Epithelial cell of proximal tubule (primary cell): ENCODE results near the gene CDC42BPA. TPM values are rescaled to one million over a fixed set of nuclear protein-coding genes. Genes with fewer than 3 reads are reported as not detected.

Source experiments
- DNase-seq: peaks from one replicate; pipeline ENCODE4 v3.0.0-alpha.2; 2011; ENCODE audit warnings: low read depth
- H3K4me3 ChIP-seq: 2 replicates; pipeline ENCODE4 v1.5.1; 2011; ENCODE audit warnings: low read depth, mild to moderate bottlenecking, low read length
- CTCF ChIP-seq: conservative IDR thresholded peaks from 2 replicates; pipeline ENCODE4 v1.5.1; 2012; ENCODE audit warnings: low read depth, mild to moderate bottlenecking, low read length
- total RNA-seq: library from RNA; depleted of rRNA; stranded (reverse); fragments of >200 nt; gene quantifications from 2 replicates; pipeline ENCODE4 v1.2.3, GENCODE V29; 2015

CDC42BPA gene
- total RNA-seq, 1 donor from 2014 or later, result 15.6 TPM

DNA sequence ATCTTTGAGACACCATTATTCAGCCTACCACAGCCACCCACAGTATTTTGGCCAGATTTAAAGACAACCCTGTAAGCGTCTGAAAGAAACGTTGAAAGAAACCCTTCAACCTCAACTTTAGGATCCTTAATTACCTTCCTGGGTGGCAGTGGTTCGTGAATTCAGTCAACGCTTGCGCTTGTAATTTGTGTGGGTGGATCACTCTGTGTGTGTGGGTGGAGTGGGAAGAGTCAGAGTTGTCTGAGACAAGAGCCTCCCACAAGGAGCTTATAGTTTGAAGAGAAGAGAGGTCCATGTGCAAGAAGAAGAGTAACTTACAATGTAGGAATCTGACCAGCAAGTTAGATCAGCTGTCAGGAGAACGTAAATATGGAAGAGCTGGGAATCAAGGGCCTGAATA lies 369.8 kb downstream of the CDC42BPA start:
- no peak overlapping the region for H3K4me3 ChIP-seq
- DNase-seq, result no peak
- no peak for TF ChIP-seq CTCF

GRCh38 chr1:226948051-226948450 lies 370.2 kb downstream of the CDC42BPA start:
- no peak overlapping the region for H3K4me3 ChIP-seq
- no peak for TF ChIP-seq CTCF
- no peak for DNase-seq

DNA sequence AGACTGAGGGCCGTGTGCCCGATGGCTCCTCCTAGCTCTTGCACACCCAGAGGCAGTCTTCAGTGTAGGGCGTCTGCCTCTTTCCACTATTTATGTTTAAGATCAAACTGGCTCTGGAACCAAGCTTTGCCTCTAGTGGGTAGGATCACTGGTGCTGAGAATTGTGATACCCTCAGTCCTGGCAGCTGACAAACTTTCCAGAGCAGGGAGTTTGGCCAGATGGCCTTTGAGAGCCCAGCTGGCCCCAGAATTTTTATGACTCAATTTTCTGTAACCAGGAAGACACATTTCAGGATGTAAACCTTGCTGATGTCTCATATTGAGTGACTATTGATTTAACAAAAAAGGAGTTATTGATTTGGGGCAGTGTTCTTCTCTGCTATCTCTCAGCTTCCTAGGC lies 371.5 kb downstream of the CDC42BPA start:
- no peak for TF ChIP-seq CTCF
- no peak for DNase-seq
- no peak overlapping the region for H3K4me3 ChIP-seq

- no peak for TF ChIP-seq CTCF
- DNase-seq, result no peak
- no peak overlapping the region for H3K4me3 ChIP-seq
Observed at GRCh38 chr1:226946285-226946684, 372.0 kb downstream of the CDC42BPA start.

DNA sequence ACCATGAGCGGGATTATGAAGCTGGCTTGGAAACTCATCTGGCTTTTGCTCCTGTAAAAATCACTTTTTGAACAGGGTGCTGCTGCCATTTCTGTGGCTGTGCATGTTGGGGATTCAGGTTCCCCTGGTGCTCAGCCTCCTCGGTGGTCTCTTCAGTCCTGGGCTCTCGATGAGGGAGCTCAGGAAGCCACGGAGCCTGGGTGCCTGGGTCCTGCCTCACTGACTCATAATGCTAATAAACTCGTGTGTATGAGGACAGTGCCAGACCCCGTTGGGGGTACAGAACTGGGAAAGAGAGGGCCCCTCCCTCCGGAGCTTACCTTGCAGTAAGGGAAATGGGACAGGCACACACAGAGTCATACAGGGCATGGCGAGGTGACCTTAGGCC lies 372.4 kb downstream of the CDC42BPA start:
- H3K4me3 ChIP-seq, result no peak overlapping the region
- no peak for DNase-seq
- no peak for TF ChIP-seq CTCF

GRCh38 chr1:226945106-226945857 lies 373.0 kb downstream of the CDC42BPA start:
- no peak for TF ChIP-seq CTCF
- DNase-seq, result no peak
- H3K4me3 ChIP-seq, result no peak overlapping the region

DNA sequence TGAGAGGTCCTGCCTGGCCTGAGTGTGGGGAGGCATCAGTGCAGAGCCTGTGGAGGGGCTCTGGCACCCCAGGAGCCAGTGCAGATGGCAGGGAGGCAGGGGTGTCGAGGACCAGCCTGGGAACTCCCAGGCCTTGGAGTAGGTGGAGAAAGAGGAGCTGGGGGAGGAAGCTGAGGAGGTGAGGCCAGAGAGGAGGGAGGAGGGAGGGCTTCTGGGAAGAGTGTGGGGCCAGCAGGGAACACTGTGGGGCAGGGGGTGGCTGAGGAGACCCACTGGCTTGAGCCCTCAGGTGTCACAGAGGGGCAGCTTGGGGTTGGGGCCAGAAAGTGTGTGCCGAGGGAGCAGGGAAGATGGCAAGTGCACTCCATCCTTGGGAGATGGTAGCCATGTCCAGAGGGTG lies 374.4 kb downstream of the CDC42BPA start:
- no peak for DNase-seq
- TF ChIP-seq CTCF, result no peak
- no peak overlapping the region for H3K4me3 ChIP-seq
